Measurements from ENCODE around the gene MMP23B.

GRCh38 chr1:1617516-1617915 is 14.5 kb upstream of the MMP23B start:
- TF ChIP-seq, protein P1, sequence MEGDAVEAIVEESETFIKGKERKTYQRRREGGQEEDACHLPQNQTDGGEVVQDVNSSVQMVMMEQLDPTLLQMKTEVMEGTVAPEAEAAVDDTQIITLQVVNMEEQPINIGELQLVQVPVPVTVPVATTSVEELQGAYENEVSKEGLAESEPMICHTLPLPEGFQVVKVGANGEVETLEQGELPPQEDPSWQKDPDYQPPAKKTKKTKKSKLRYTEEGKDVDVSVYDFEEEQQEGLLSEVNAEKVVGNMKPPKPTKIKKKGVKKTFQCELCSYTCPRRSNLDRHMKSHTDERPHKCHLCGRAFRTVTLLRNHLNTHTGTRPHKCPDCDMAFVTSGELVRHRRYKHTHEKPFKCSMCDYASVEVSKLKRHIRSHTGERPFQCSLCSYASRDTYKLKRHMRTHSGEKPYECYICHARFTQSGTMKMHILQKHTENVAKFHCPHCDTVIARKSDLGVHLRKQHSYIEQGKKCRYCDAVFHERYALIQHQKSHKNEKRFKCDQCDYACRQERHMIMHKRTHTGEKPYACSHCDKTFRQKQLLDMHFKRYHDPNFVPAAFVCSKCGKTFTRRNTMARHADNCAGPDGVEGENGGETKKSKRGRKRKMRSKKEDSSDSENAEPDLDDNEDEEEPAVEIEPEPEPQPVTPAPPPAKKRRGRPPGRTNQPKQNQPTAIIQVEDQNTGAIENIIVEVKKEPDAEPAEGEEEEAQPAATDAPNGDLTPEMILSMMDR (IDR thresholded peaks at IDR 0.05) = no peak
- TF ChIP-seq POLR2A (IDR thresholded peaks at IDR 0.05) = no peak

Data from esophagus squamous epithelium (tissue), 4 donors.